ENCODE results near the gene TRIM66. TPM values are rescaled to one million over a fixed set of nuclear protein-coding genes. Genes with fewer than 3 reads are reported as not detected.

Gene TRIM66
- total and polyA plus RNA-seq, 3 experiments from 2014 or later, result 0.43 to 29.7 (median 27.7) TPM

- no peak overlapping the region for H3K4me3 Mint-ChIP-seq
- H3K9me3 Mint-ChIP-seq, result peaks cover 0 to 12% (median 9%) of the 10 kb centered on the region in 5 donors
- peaks cover 25 to 89% (median 40%) of the 10 kb centered on the region in 3 donors for H3K36me3 Mint-ChIP-seq
- Histone ChIP-seq H3K27me3 (ENCODE audit: insufficient read depth, low read length, poor library complexity, severe bottlenecking) (no peaks in the 10 kb centered on the region), H3K9me3 (ENCODE audit: low read length) (no peaks in the 10 kb centered on the region), H3K27ac (ENCODE audit: low read depth, low read length) (no peak overlapping the region), H3K4me1 (ENCODE audit: insufficient read depth, low read length) (no peaks in the 10 kb centered on the region), H3K36me3 (ENCODE audit: insufficient read depth, low read length) (peaks cover 9% of the 10 kb centered on the region), H3K4me3 (ENCODE audit: low read length) (no peak overlapping the region)
- H3K27ac Mint-ChIP-seq, result no peak overlapping the region
- ChIA-PET CTCF (no interaction called here), POLR2A (no interaction called here)
- DNase-seq, result no peak
- H3K4me1 Mint-ChIP-seq, result no peaks in the 10 kb centered on the region
- no peaks in the 10 kb centered on the region for H3K27me3 Mint-ChIP-seq
These were observed 48.0 kb downstream of the TRIM66 start for GRCh38 chr11:8634498-8634897.

- CTCF ChIA-PET, result no interaction called here
- H3K36me3 ChIP-seq (ENCODE audit: insufficient read depth, low read length), result peaks cover 9% of the 10 kb centered on the region
- H3K36me3 Mint-ChIP-seq, result peaks cover 14 to 79% (median 16%) of the 10 kb centered on the region in 3 donors
These were observed 50.9 kb downstream of the TRIM66 start for GRCh38 chr11:8631395-8632118.

GRCh38 chr11:8624698-8625097 is 57.8 kb downstream of the TRIM66 start:
- Mint-ChIP-seq H3K36me3 (peaks cover 0 to 85% (median 11%) of the 10 kb centered on the region in 3 donors), H3K9me3 (no peaks in the 10 kb centered on the region), H3K27ac (no peak overlapping the region), H3K4me1 (no peaks in the 10 kb centered on the region), H3K27me3 (no peaks in the 10 kb centered on the region), H3K4me3 (no peak overlapping the region)
- H3K4me3 ChIP-seq (ENCODE audit: low read length), result no peak overlapping the region
- ChIA-PET POLR2A (no interaction called here), CTCF (interaction anchor here (0.6 kb wide), 1 partner anchor 158 kb away, joined by 3 read pairs; no protein-coding TSS in a partner anchor)
- peaks cover 10% of the 10 kb centered on the region for H3K36me3 ChIP-seq (ENCODE audit: insufficient read depth, low read length)
- no peak overlapping the region for H3K27ac ChIP-seq (ENCODE audit: low read depth, low read length)
- no peaks in the 10 kb centered on the region for H3K4me1 ChIP-seq (ENCODE audit: insufficient read depth, low read length)
- no peak for DNase-seq
- no peaks in the 10 kb centered on the region for H3K27me3 ChIP-seq (ENCODE audit: insufficient read depth, low read length, poor library complexity, severe bottlenecking)
- H3K9me3 ChIP-seq (ENCODE audit: low read length), result no peaks in the 10 kb centered on the region

More at GRCh38 chr11:8631395-8632118, 50.9 kb downstream of the TRIM66 start:
- Mint-ChIP-seq H3K27me3 (no peaks in the 10 kb centered on the region), H3K4me1 (no peaks in the 10 kb centered on the region), H3K4me3 (no peak overlapping the region), H3K27ac (no peak overlapping the region), H3K9me3 (peaks cover 0 to 8% (median 4%) of the 10 kb centered on the region in 5 donors)
- H3K4me3 ChIP-seq (ENCODE audit: low read length), result no peak overlapping the region
- H3K9me3 ChIP-seq (ENCODE audit: low read length), result no peaks in the 10 kb centered on the region
- DNase-seq, result no peak
- H3K4me1 ChIP-seq (ENCODE audit: insufficient read depth, low read length), result no peaks in the 10 kb centered on the region
- POLR2A ChIA-PET, result interaction anchor here (0.7 kb wide), 1 partner anchor 51 kb away, joined by 3 read pairs; the partner anchor contains the start of genes RPL27A and TRIM66
- H3K27ac ChIP-seq (ENCODE audit: low read depth, low read length), result no peak overlapping the region
- H3K27me3 ChIP-seq (ENCODE audit: insufficient read depth, low read length, poor library complexity, severe bottlenecking), result no peaks in the 10 kb centered on the region

- H3K4me1 Mint-ChIP-seq, result no peaks in the 10 kb centered on the region
- Histone ChIP-seq H3K27ac (ENCODE audit: low read depth, low read length) (no peak overlapping the region), H3K4me3 (ENCODE audit: low read length) (no peak overlapping the region), H3K36me3 (ENCODE audit: insufficient read depth, low read length) (peaks cover 10% of the 10 kb centered on the region), H3K9me3 (ENCODE audit: low read length) (no peaks in the 10 kb centered on the region), H3K27me3 (ENCODE audit: insufficient read depth, low read length, poor library complexity, severe bottlenecking) (no peaks in the 10 kb centered on the region), H3K4me1 (ENCODE audit: insufficient read depth, low read length) (no peaks in the 10 kb centered on the region)
- no peak for DNase-seq
- POLR2A ChIA-PET, result no interaction called here
- H3K36me3 Mint-ChIP-seq, result peaks cover 0 to 97% (median 28%) of the 10 kb centered on the region in 3 donors
- H3K27me3 Mint-ChIP-seq, result no peaks in the 10 kb centered on the region
- no peak overlapping the region for H3K27ac Mint-ChIP-seq
- H3K9me3 Mint-ChIP-seq, result no peaks in the 10 kb centered on the region
- H3K4me3 Mint-ChIP-seq, result no peak overlapping the region
- CTCF ChIA-PET, result no interaction called here
These were observed 61.3 kb downstream of the TRIM66 start for GRCh38 chr11:8621147-8621546.

- Histone ChIP-seq H3K4me3 (ENCODE audit: low read length) (no peak overlapping the region), H3K27ac (ENCODE audit: low read depth, low read length) (no peak overlapping the region), H3K4me1 (ENCODE audit: insufficient read depth, low read length) (no peaks in the 10 kb centered on the region), H3K27me3 (ENCODE audit: insufficient read depth, low read length, poor library complexity, severe bottlenecking) (no peaks in the 10 kb centered on the region), H3K9me3 (ENCODE audit: low read length) (no peaks in the 10 kb centered on the region), H3K36me3 (ENCODE audit: insufficient read depth, low read length) (peaks cover 11% of the 10 kb centered on the region)
- peak overlapping the region in 1 of 8 donors; percentile 70 for H3K27ac Mint-ChIP-seq
- no peak for DNase-seq
- POLR2A ChIA-PET, result no interaction called here
- CTCF ChIA-PET, result no interaction called here
- H3K4me1 Mint-ChIP-seq, result no peaks in the 10 kb centered on the region
- H3K27me3 Mint-ChIP-seq, result no peaks in the 10 kb centered on the region
- H3K36me3 Mint-ChIP-seq, result peaks cover 3 to 87% (median 27%) of the 10 kb centered on the region in 3 donors
- no peak overlapping the region for H3K4me3 Mint-ChIP-seq
- no peaks in the 10 kb centered on the region for H3K9me3 Mint-ChIP-seq
These were observed 65.4 kb downstream of the TRIM66 start for GRCh38 chr11:8617063-8617462.

GRCh38 chr11:8615291-8616032 is 67.0 kb downstream of the TRIM66 start:
- Histone ChIP-seq H3K4me3 (ENCODE audit: low read length) (no peak overlapping the region), H3K4me1 (ENCODE audit: insufficient read depth, low read length) (no peaks in the 10 kb centered on the region), H3K27me3 (ENCODE audit: insufficient read depth, low read length, poor library complexity, severe bottlenecking) (no peaks in the 10 kb centered on the region), H3K36me3 (ENCODE audit: insufficient read depth, low read length) (peaks cover 6% of the 10 kb centered on the region), H3K27ac (ENCODE audit: low read depth, low read length) (no peak overlapping the region), H3K9me3 (ENCODE audit: low read length) (no peaks in the 10 kb centered on the region)
- DNase-seq, result no peak
- Mint-ChIP-seq H3K9me3 (no peaks in the 10 kb centered on the region), H3K4me3 (no peak overlapping the region), H3K4me1 (peaks cover 0 to 3% (median 0%) of the 10 kb centered on the region in 3 donors), H3K27ac (no peak overlapping the region), H3K36me3 (peaks cover 3 to 71% (median 25%) of the 10 kb centered on the region in 3 donors), H3K27me3 (no peaks in the 10 kb centered on the region)
- ChIA-PET CTCF (no interaction called here), POLR2A (no interaction called here)

GRCh38 chr11:8614497-8614896 is 68.0 kb downstream of the TRIM66 start:
- DNase-seq, result no peak
- peaks cover 3 to 61% (median 25%) of the 10 kb centered on the region in 3 donors for H3K36me3 Mint-ChIP-seq
- no peaks in the 10 kb centered on the region for H3K27me3 Mint-ChIP-seq
- peaks cover 6% of the 10 kb centered on the region for H3K36me3 ChIP-seq (ENCODE audit: insufficient read depth, low read length)
- peaks cover 0 to 3% (median 0%) of the 10 kb centered on the region in 3 donors for H3K4me1 Mint-ChIP-seq
- ChIA-PET POLR2A (no interaction called here), CTCF (no interaction called here)
- no peak overlapping the region for H3K27ac ChIP-seq (ENCODE audit: low read depth, low read length)
- no peaks in the 10 kb centered on the region for H3K27me3 ChIP-seq (ENCODE audit: insufficient read depth, low read length, poor library complexity, severe bottlenecking)
- no peak overlapping the region for H3K4me3 ChIP-seq (ENCODE audit: low read length)
- no peak overlapping the region for H3K27ac Mint-ChIP-seq
- H3K4me1 ChIP-seq (ENCODE audit: insufficient read depth, low read length), result no peaks in the 10 kb centered on the region
- no peaks in the 10 kb centered on the region for H3K9me3 ChIP-seq (ENCODE audit: low read length)
- H3K4me3 Mint-ChIP-seq, result no peak overlapping the region
- no peaks in the 10 kb centered on the region for H3K9me3 Mint-ChIP-seq

GRCh38 chr11:8613036-8613435 is 69.4 kb downstream of the TRIM66 start:
- H3K27me3 ChIP-seq (ENCODE audit: insufficient read depth, low read length, poor library complexity, severe bottlenecking), result no peaks in the 10 kb centered on the region
- POLR2A ChIA-PET, result no interaction called here
- H3K9me3 Mint-ChIP-seq, result no peaks in the 10 kb centered on the region
- no peaks in the 10 kb centered on the region for H3K4me1 ChIP-seq (ENCODE audit: insufficient read depth, low read length)
- H3K4me3 Mint-ChIP-seq, result no peak overlapping the region
- H3K9me3 ChIP-seq (ENCODE audit: low read length), result no peaks in the 10 kb centered on the region
- peaks cover 0 to 3% (median 0%) of the 10 kb centered on the region in 3 donors for H3K4me1 Mint-ChIP-seq
- H3K36me3 Mint-ChIP-seq, result peaks cover 3 to 47% (median 21%) of the 10 kb centered on the region in 3 donors
- peak overlapping the region in 1 of 8 donors; percentile 36 for H3K27ac Mint-ChIP-seq
- H3K27ac ChIP-seq (ENCODE audit: low read depth, low read length), result no peak overlapping the region
- DNase-seq, result no peak
- H3K36me3 ChIP-seq (ENCODE audit: insufficient read depth, low read length), result peaks cover 6% of the 10 kb centered on the region
- no peaks in the 10 kb centered on the region for H3K27me3 Mint-ChIP-seq
- CTCF ChIA-PET, result interaction anchor here (0.9 kb wide), 1 partner anchor 27 kb away, joined by 3 read pairs; no protein-coding TSS in a partner anchor
- H3K4me3 ChIP-seq (ENCODE audit: low read length), result no peak overlapping the region

Data from CD8-positive, alpha-beta memory T cell (primary cell).